Esophagus (tissue), 2 donors: ENCODE data around the gene COX20. TPM values are rescaled to one million over a fixed set of nuclear protein-coding genes. Genes with fewer than 3 reads are reported as not detected.
A peak's percentile ranks its signal among the peaks of the same experiment; 100 is the strongest.

Experiments used
- H3K27ac ChIP-seq, 2 donors: one replicate each; pipeline ENCODE4 v1.5.1; 2013; ENCODE audit warnings: low read depth in 2 of 2, mild to moderate bottlenecking in 2 of 2, inconsistent platforms in 1 of 2, low read length in 1 of 2, moderate library complexity in 1 of 2
- H3K27me3 ChIP-seq, 2 donors: one replicate each; pipeline ENCODE4 v1.6.1; 2013; ENCODE audit warnings: low read length in 2 of 2, control low read depth in 1 of 2, mild to moderate bottlenecking in 1 of 2; ENCODE audit not compliant: insufficient read depth in 2 of 2, control insufficient read depth in 1 of 2
- H3K36me3 ChIP-seq, 2 donors: one replicate each; pipeline ENCODE4 v1.6.1; 2013; ENCODE audit warnings: low read length in 1 of 2; ENCODE audit not compliant: control insufficient read depth in 2 of 2, insufficient read depth in 2 of 2
- H3K4me1 ChIP-seq, 2 donors: one replicate each; pipeline ENCODE4 v1.6.1; 2013; ENCODE audit warnings: low read length in 1 of 2; ENCODE audit not compliant: control insufficient read depth in 2 of 2, insufficient read depth in 2 of 2
- H3K4me3 ChIP-seq, 2 donors: one replicate each; pipeline ENCODE4 v1.5.1; 2013; ENCODE audit warnings: low read length in 2 of 2, mild to moderate bottlenecking in 2 of 2, low read depth in 1 of 2, moderate library complexity in 1 of 2
- H3K9me3 ChIP-seq, 2 donors: one replicate each; pipeline ENCODE4 v1.6.1; 2013; ENCODE audit warnings: mild to moderate bottlenecking in 2 of 2, low read depth in 1 of 2, low read length in 1 of 2, moderate library complexity in 1 of 2; ENCODE audit not compliant: control insufficient read depth in 2 of 2, insufficient read depth in 1 of 2
- WGBS, 2 donors: extraction: QIAGEN DNeasy Blood & Tissue Kit; methylation state at CpG; one replicate each; pipeline ENCODE4 v1.1.7; 2013; 5-methylcytosine and 5-hydroxymethylcytosine counted together
- polyA plus RNA-seq, 2 donors: library from polyadenylated mRNA; stranded (reverse); fragments of 200-250 nt; gene quantifications; one replicate each; pipeline ENCODE4 v1.2.3, GENCODE V29; 2013
- donor health status: healthy with polysubstance abuse.
- donor health status: Bipolar disorder and iron deficiency.

Gene COX20
- polyA plus RNA-seq, 2 donors = 35.8 to 59.8 TPM

- Histone ChIP-seq H3K9me3 (no peaks in the 10 kb centered on the region), H3K27ac (peak overlapping the region in 1 of 2 donors; percentile 36), H3K4me3 (peak overlapping the region in 1 of 2 donors; percentile 83), H3K36me3 (no peaks in the 10 kb centered on the region), H3K4me1 (no peaks in the 10 kb centered on the region), H3K27me3 (no peaks in the 10 kb centered on the region)
- 6 to 9% methylated on average over 3 of the region's 3 CpGs for WGBS, 2 donors
These were observed 1.1 kb downstream of the COX20 start for GRCh38 chr1:244836584-244836983.

DNA sequence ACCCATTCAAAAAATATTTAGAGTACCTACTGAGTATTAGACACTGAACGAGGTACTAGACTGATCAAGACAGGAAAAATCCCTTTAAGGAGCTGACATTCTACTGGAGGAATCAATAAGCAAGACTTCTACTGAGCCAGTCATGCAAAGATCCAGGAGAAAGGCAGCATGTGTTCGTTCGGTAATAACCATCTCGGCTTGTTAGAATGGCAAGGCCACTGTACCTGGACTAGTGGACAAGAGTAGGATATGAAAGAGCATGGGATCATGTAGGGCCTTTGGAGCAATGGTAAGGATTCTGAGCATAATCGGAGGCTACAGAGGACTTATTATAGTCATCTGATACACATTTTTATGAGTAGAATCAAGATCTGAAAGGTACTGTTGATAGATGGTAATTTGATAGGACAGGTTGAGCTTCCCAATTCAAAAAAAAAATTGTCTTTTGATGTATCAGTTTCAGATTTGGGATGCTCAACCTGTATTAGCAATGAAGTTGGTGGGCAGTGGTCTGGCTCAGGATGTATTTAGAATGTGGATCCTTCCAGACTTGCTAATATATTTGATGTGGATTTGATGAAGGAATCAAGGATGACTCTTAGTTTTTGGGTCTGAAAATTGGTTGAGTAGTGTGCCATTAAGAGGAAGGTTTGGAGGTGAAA is 2.3 kb downstream of the COX20 start:
- Histone ChIP-seq H3K36me3 (no peaks in the 10 kb centered on the region), H3K9me3 (no peaks in the 10 kb centered on the region), H3K27ac (no peak overlapping the region), H3K4me3 (no peak overlapping the region), H3K27me3 (no peaks in the 10 kb centered on the region), H3K4me1 (no peaks in the 10 kb centered on the region)
- WGBS, 2 donors = 68 to 69% methylated on average over 5 of the region's 5 CpGs

- Histone ChIP-seq H3K27me3 (no peaks in the 10 kb centered on the region), H3K27ac (no peak overlapping the region), H3K9me3 (no peaks in the 10 kb centered on the region), H3K4me3 (no peak overlapping the region), H3K4me1 (no peaks in the 10 kb centered on the region), H3K36me3 (peaks cover 0 to 6% of the 10 kb centered on the region in 2 donors)
- WGBS, 2 donors = 32 to 48% methylated on average over 2 of the region's 2 CpGs
These were observed 4.2 kb downstream of the COX20 start for GRCh38 chr1:244839656-244840055.

DNA sequence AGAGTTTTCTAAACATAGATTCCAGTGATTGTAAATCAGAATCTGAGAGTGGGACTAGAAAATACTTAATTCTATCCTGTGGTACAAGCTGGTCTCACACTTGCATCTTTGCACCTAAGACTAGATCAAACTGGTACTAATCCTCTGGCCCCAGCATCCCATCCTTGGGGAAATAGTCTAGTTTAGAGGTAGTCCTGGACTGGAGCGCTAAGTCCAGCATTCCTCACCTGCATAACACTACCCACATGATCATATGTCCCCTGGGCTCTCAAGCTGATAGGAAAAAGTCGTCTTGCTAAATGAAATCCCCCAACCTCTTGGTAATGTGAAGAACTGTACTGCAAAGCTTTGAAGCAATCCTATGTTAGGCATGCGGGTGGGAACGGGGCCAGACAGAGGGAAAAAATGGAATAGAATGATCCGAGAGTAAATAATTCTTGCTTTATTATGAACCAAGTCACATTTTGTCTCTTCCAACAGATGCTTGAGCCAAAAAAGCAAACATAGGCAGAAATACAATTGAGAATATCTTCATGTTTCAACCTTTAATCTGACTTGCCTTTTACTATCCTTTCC is 4.8 kb downstream of the COX20 start:
- 53 to 61% methylated on average over 5 of the region's 5 CpGs for WGBS, 2 donors
- Histone ChIP-seq H3K9me3 (no peaks in the 10 kb centered on the region), H3K4me3 (no peak overlapping the region), H3K4me1 (no peaks in the 10 kb centered on the region), H3K27me3 (no peaks in the 10 kb centered on the region), H3K36me3 (peaks cover 2 to 6% of the 10 kb centered on the region in 2 donors), H3K27ac (peak overlapping the region in 1 of 2 donors; percentile 45)

DNA sequence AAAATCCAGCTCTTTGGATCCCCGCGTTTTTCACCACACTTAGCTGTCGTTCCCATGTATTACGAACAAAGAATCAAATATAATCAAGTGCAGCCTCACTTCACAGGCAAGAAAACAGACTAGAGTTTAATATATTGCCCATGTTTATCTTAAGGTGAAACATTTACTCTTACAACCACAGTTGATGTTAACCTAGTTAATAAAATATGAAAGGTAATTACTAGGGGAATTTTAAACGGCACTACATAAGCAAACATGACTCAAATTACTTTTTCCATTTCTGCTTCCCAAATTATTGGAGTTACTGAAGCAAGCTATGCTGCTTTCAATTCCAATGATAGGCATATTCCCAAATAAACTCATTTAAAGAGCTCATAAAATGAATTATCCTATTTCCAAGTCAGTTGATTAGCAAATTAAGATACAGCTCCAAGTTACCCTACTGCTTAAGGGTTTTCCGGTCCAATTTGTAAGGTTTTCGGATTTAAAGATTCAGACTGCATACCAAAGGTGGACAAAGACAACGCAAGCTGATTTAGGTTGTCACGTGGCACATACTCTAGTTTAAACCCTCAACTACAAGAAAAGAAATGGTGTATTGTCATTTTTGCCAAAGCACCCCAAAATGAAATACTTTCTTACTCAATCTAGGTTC is 5.9 kb downstream of the COX20 start:
- Histone ChIP-seq H3K27ac (no peak overlapping the region), H3K27me3 (no peaks in the 10 kb centered on the region), H3K36me3 (peaks cover 5 to 6% of the 10 kb centered on the region in 2 donors), H3K4me1 (no peaks in the 10 kb centered on the region), H3K9me3 (no peaks in the 10 kb centered on the region), H3K4me3 (no peak overlapping the region)
- WGBS, 2 donors = 66 to 79% methylated on average over 9 of the region's 9 CpGs

- Histone ChIP-seq H3K4me3 (no peak overlapping the region), H3K4me1 (no peaks in the 10 kb centered on the region), H3K27me3 (no peaks in the 10 kb centered on the region), H3K27ac (no peak overlapping the region), H3K36me3 (peaks cover 5 to 6% of the 10 kb centered on the region in 2 donors), H3K9me3 (no peaks in the 10 kb centered on the region)
- 62% methylated on average over 6 of the region's 6 CpGs for WGBS, 2 donors
These were observed 7.9 kb downstream of the COX20 start for GRCh38 chr1:244843148-244843978.

- H3K9me3 ChIP-seq = no peaks in the 10 kb centered on the region
- peaks cover 6 to 8% of the 10 kb centered on the region in 2 donors for H3K36me3 ChIP-seq
- no peak overlapping the region for H3K4me3 ChIP-seq
- WGBS, 2 donors = 84 to 86% methylated on average over 13 of the region's 13 CpGs
- H3K27me3 ChIP-seq = no peaks in the 10 kb centered on the region
- H3K27ac ChIP-seq = no peak overlapping the region
- H3K4me1 ChIP-seq = no peaks in the 10 kb centered on the region
These were observed 9.0 kb downstream of the COX20 start for GRCh38 chr1:244844155-244845121.

DNA sequence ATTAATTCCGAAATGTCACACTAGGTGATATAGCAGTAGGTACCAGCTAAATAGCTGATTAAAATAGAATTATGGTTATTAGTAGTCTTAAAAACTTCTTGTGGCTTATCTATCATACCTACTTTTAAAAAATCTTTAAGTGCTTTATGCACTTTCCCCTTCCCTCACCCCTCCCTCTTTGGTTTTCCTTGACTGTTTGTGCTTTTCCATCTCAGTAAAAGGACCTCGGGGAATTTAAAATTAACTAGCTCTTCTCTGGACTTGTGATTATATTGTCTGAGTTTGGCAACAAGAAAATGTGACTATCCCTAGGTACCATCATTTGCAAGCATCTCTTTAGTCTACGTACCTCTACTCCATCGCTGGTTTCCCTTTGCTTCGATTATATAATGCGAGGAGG is 11.2 kb downstream of the COX20 start:
- WGBS, 2 donors = 93 to 95% methylated on average over 6 of the region's 6 CpGs
- no peaks in the 10 kb centered on the region for H3K4me1 ChIP-seq
- H3K36me3 ChIP-seq = peaks cover 6 to 8% of the 10 kb centered on the region in 2 donors

More for the DNA sequence above, 11.2 kb downstream of the COX20 start:
- no peak overlapping the region for H3K27ac ChIP-seq
- H3K4me3 ChIP-seq = no peak overlapping the region
- no peaks in the 10 kb centered on the region for H3K9me3 ChIP-seq
- no peaks in the 10 kb centered on the region for H3K27me3 ChIP-seq
